Measurements from ENCODE around the gene CHD2.
A peak's percentile ranks its signal among the peaks of the same experiment; 100 is the strongest.
"Not testable (repeated sequence)": the region's sequence is repeated elsewhere in the genome, so short reads cannot be mapped to it uniquely, and the experiment has no call there.

The CHD2 gene

GRCh38 chr15:93032515-93033206 lies 132.5 kb downstream of the CHD2 start:
- DNase-seq = not testable (repeated sequence)

DNA sequence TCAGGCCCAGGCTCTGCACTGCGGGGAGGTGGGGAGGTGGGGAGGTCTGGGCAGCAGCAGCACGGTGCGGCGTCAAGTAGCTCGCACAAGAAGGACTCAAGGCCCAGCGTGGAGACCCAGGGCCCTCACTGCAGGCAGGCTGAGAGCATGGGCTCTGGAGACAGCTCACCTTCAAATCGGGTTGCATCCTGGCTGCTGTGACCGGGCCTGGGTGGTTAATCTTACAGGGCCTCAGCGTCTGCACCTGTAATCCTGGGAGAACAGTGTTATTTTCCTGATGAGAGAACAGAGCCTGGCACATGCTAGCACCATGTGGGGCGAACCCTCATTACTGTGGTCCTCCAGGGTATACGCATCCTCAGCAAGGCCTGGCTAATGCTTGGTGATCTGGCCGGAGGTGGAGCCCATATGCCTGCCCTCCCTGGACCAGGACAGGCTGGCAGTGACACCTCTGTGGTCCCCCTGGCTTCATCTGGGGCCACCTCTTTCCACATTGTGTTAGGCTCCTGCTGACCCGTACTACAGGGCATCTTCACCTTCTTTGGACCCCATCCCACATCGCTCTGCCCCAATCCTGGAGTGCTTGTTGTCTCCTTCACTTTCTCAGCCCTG lies 133.4 kb downstream of the CHD2 start:
- DNase-seq = no peak

- DNase-seq = no peak
Observed at GRCh38 chr15:93034512-93034911, 134.4 kb downstream of the CHD2 start.

DNA sequence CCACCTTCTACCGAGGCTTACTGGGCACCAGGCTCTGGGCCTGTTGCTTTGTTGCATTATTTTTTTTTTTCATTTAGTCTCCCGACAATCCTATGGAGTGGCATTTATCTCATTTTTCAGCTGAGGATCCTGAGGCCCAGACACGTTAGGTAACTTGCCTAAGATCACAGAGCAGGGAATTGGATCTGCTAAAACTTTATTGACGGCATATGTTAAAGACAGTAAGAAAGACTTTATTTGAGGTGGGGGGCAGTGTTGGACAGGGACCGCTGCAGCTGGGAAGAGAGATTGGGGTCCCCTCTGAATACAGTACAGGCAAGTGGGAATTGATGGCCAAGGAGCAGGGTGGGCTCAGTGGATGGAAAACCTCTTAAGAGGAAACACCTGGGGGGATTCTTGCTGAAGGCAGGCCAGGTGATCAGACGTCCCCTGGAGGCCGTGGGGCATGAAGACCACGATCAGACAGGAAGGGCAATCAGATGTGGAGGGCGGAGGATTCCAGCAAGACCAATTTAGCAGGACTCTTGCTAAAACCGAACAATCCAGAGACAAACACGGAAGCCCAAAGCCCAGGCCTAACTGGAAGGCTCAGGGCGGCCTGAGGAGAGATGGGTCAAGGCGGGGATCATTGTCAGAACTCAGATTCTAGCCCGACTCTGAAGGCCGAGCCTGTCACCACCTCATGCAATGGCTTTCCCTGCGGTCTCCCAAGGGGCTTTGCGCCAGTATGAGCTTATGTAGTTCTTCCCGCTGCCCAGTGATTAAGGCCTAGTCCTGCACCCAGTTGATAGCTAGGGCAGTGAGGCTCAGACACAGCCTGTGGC lies 135.2 kb downstream of the CHD2 start:
- no peak for DNase-seq

DNA sequence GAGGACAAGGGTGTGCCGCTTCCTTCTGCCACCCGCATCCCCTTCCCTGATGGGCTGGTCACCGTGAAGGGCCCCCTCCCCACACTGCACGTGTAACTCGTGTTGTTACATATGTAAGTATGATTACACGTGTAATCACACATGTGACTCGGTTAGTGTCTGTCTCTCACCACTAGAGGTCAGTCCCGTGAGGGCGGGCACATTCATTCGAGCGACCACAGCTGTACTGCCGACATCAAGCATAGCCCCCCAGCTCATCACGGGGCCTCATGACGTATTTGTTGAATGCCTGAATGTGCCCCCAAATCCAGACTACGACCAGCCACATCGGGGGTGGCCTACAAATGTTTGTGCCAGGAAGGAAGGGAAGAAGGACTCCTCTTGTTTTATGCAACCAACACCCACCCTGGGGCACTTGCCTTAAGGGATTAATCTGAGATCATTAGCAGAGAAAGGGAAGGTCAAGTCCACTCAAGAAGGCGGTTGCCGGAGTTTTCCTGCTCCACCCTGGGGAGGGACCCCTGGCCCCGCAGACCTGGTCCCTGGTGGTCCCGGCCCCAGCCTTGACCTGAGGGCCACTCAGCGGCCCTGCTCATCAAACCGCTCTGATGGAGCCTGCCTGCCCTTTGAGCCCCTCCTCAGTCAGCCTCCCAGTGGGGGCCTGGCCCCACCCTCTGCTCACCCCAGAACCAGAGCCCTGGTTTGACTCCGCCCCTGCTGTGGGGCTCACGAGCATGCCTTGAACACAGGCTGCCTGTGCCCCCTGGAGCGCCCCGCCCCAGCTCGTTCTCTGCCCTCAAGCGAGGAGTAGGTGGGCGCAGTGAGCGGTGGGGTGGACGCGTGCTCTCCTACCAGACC lies 136.1 kb downstream of the CHD2 start:
- no peak for DNase-seq

DNA sequence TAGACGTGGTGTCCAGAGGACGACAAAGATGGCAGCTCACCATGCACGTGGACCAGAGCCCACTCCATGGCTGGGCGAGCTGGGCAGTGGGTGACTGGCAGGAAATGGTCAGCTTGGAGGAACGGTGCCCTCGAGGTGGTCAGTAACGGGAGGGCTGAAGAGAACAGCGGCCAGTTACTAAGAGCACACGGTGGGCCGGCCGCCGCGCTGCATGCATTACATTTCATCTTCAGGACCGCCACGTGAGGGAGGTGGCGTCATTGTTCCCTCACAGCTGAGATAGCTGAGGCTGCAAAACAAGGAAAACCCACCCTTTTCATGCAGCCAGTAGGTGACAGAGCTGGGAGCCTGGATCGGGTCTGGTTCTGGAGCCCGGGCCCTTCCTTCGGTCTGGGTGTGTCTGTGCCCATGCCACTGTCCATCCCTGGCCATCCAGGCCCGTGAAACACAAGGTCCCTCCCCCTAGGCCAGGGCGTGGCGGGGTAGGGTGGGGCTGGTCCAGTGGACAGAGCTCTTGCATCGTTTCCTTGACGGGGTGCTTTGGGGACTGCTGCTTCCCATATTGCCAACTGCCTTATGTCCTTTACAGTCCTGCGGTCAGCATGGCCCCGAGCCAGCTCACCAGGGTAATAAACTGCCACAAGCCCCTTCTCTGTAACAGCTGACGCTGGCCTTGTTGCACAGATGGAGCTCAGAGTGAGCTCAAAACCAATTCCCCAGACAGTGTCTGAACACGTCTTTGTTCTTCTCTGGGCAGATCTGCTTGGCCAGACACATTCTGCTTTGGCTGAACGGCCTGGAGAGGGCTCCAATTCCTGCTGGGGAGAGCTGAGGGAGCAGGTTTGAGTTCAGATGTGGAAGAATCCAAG lies 137.1 kb downstream of the CHD2 start:
- peak in 40 of 56 donors; percentile 11 to 80 (median 40) for DNase-seq

DNA sequence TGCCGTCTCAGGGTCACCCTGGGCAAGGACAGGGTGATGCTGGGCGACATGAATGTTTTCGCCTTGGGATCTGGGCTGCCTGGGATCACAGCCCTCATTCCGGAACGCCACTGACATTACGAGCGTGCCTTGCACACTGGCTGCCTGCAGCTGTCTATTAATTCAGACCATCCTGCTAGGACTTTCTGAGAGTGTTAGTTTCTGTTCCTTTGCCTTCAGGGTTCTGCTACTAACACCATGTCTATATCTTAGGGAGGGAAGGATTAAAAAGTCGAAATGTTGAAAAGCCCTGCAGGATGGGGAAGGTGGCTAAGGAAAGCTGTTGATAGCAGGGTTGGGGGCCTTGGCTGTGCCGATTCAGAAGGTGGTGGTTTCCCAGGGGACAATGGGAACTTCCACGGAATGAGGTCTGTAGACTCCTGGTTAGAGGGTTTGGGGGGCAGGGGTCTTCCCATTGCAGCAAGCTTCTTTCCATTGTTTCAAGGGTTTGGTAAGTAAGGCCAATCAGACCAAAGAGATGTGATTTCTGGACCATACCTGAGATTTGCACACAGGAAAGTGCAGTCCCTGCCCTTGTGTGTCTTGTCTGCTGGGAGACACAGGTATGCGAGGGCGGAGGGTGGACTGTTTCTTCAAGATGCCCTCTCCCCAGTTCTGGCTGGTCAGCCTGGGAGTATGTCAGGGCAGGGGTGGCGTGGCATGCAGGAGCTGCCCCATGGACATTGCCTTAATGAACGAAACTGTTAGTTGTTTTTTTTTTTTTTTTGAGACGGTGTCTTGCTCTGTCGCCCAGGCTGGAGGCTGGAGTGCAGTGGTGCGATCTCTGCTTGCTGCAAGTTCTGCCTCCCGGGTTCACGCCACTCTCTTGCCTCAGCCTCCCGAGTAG lies 137.9 kb downstream of the CHD2 start:
- no peak for DNase-seq

- DNase-seq = not testable (repeated sequence)
Observed at GRCh38 chr15:93039562-93040287, 139.6 kb downstream of the CHD2 start.

DNA sequence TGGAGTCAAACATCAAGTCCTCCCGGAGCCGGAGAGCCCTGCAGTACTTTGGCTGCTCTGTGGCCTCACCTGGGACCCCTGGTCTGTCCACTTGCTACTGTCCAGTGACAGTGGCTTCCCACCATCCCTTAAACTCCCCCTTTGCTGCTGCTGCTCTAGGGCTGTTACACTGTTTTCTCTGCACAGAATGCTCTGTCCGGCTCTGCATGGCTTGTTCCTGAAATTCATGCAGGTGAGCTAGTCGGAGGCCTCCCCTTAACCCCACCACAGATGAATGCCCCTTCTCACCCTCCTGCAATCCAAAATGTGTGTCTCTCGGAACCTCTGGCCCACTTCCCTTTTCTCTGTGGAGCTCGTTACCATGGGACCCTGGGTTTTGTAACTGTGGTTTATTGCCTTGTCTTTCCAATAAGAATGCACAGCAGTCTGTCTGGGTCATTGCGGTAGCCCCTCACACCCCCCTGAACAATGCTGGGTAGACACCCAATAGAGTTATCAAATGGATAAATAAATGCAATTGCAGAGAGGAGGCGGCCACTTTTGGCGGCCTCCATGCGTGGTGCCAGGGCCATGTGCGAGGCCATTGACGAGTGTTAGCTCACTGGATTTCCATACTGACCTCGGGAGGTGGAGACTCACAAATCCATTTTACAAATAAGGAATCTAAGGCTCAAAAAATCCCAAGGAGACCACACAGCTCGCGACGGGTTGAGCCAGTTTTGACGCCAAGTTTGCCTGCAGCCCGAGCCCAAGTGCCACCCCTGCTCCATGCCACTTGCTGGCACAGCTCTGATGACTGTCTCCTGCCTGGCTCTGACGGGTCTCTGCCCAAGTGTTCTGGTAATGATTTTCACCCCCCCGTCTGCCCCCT lies 140.4 kb downstream of the CHD2 start:
- no peak for DNase-seq

GRCh38 chr15:93041159-93041547 lies 141.0 kb downstream of the CHD2 start:
- DNase-seq = no peak

DNA sequence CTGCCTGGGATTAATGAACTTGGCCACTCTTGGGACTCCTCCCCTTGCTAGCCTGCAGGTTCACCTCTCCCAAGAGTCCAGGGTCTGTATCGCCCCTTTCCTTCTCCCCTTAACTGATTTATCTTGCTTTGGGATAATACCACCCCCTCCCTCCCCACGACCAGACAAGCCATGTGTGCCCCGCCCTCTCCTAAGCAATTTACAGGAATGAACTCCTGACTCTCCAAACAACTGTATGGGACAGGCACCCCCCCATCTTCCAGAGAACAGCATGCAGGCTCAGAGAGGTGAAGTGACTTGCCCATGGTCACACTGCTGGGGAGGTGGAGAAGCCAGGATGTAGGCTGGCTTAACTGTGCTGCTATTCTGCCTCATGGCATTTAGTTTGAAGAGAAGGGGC lies 142.1 kb downstream of the CHD2 start:
- DNase-seq = no peak

DNA sequence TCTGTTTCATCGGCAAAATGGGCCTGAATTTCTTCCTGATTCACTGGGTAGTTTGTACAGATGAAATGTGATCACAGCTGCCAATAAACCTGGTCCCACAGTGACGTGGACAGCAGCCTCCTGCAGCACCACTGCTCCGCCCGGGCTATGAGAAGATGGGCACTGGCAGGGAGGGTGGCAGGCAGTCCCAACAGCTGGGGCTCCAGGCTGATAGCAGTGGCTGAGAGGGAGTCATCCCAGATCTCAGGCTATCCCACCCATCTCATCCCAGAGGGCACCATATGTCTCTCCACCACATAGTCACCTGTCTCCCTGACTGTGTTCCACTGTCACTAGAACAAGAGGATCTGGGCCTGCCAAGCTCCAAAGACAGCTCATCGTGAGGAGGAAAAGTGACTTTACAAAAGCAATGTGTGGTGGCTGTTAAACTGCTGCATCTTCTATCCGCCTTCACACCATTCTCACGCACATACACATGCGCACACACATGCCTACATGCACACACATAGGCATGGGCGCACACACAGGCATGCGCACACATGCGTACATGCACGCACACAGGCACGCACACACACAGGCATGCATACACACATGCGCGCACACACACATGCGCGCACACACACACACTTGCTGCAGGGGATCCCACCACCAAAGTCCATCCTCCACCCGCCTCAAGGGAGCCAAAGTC lies 142.7 kb downstream of the CHD2 start:
- DNase-seq = no peak

- no peak for DNase-seq
Observed at GRCh38 chr15:93043621-93044300, 143.6 kb downstream of the CHD2 start.

DNA sequence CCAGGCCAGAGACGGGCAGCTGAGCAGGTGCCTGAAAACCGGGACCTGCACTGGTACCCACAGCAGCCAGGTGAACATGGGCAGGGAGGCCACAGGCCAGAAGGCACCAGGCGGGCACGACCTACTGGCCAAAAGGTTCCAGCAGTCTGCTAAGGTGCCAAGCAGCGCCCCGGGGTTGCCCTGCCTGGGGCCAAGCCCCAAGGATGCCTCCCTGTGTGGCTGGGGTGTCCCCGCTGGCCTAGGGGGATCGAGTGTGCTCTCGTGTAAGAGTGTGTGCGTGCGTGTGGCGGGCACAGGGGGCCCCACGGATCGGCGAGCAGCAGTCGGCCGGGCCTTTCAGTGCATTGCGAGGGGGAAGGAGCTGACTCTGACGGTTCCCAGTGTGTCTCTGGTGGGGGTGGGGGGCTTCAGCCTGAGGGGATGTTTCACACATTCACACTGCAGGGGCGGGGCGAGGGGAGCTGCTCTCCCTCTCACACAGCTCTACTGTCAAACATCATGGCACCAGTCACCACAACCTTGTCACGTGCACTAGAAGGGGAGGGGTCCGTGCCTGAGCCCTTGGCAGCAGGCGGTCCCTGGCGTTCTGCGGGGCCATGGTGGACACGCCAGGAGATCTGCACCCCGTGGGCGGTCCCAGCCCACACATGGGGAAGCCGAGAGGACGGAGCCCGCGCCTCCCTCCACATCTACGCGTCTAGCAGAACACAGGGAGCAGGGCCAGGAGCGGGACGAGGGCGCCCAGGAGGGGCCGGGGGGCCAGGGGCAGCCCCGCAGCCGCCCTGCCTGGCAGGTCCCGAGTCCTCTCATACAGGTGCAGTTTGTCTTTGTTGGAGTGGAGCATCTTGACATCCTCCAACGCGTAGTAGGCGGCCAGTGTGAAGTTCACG lies 144.4 kb downstream of the CHD2 start:
- DNase-seq = no peak

GRCh38 chr15:93045191-93045785 lies 145.2 kb downstream of the CHD2 start:
- no peak for DNase-seq
